IMR-90 (cell line): ENCODE measurements around the gene PLA2G2D.

Source experiments
- CHD1 ChIP-seq: IDR thresholded peaks from 2 replicates; pipeline ENCODE4 v1.6.1; 2012; ENCODE audit warnings: low read depth, low read length, improper control_type of control experiment
- ELK1 ChIP-seq: fragments of 150-350 bp; IDR thresholded peaks from 2 replicates; pipeline ENCODE4 v1.6.1; 2016; ENCODE audit warnings: low read depth, mild to moderate bottlenecking, low read length, moderate library complexity, borderline replicate concordance
- FOS ChIP-seq: fragments of 150-350 bp; IDR thresholded peaks from 2 replicates; pipeline ENCODE4 v1.6.1; 2016; ENCODE audit warnings: low read depth, low read length
- MXI1 ChIP-seq: IDR thresholded peaks from 2 replicates; pipeline ENCODE4 v1.6.1; 2012; ENCODE audit warnings: low read depth, mild to moderate bottlenecking, low read length, moderate library complexity, borderline replicate concordance
- NFE2L2 ChIP-seq: fragments of 150-350 bp; IDR thresholded peaks from 2 replicates; pipeline ENCODE4 v1.6.1; 2016; ENCODE audit warnings: low read depth, mild to moderate bottlenecking, low read length
- POLR2A ChIP-seq: IDR thresholded peaks from 2 replicates; pipeline ENCODE4 v1.6.1; 2012; ENCODE audit warnings: mild to moderate bottlenecking, low read depth, low read length
- RAD21 ChIP-seq: IDR thresholded peaks from 2 replicates; pipeline ENCODE4 v1.6.1; 2012; ENCODE audit warnings: low read length, improper control_type of control experiment
- RCOR1 ChIP-seq: IDR thresholded peaks from 2 replicates; pipeline ENCODE4 v1.6.1; 2012; ENCODE audit warnings: mild to moderate bottlenecking, low read length, improper control_type of control experiment; ENCODE audit not compliant: insufficient replicate concordance
- RFX5 ChIP-seq: IDR thresholded peaks from 2 replicates; pipeline ENCODE4 v1.8.0; 2012; ENCODE audit warnings: low read depth, mild to moderate bottlenecking, low read length, moderate library complexity
- USF2 ChIP-seq: fragments of 150-350 bp; IDR thresholded peaks from 2 replicates; pipeline ENCODE4 v1.6.1; 2017; ENCODE audit warnings: mild to moderate bottlenecking, antibody characterized with exemption, low read length, low read depth
- TF ChIP-seq, protein P1 (sequence below): conservative IDR thresholded peaks from 2 replicates; pipeline ENCODE4 v1.5.1; 2012; ENCODE audit warnings: mild to moderate bottlenecking, low read depth, low read length, improper control_type of control experiment

- TF ChIP-seq POLR2A: no peak
- TF ChIP-seq, protein P1, sequence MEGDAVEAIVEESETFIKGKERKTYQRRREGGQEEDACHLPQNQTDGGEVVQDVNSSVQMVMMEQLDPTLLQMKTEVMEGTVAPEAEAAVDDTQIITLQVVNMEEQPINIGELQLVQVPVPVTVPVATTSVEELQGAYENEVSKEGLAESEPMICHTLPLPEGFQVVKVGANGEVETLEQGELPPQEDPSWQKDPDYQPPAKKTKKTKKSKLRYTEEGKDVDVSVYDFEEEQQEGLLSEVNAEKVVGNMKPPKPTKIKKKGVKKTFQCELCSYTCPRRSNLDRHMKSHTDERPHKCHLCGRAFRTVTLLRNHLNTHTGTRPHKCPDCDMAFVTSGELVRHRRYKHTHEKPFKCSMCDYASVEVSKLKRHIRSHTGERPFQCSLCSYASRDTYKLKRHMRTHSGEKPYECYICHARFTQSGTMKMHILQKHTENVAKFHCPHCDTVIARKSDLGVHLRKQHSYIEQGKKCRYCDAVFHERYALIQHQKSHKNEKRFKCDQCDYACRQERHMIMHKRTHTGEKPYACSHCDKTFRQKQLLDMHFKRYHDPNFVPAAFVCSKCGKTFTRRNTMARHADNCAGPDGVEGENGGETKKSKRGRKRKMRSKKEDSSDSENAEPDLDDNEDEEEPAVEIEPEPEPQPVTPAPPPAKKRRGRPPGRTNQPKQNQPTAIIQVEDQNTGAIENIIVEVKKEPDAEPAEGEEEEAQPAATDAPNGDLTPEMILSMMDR: no peak
- TF ChIP-seq FOS: no peak
- no peak for TF ChIP-seq RAD21
- TF ChIP-seq NFE2L2: no peak
- TF ChIP-seq MXI1: no peak
- no peak for TF ChIP-seq RCOR1
- TF ChIP-seq USF2: no peak
- no peak for TF ChIP-seq CHD1
- no peak for TF ChIP-seq RFX5
- TF ChIP-seq ELK1: no peak
These were observed 1.5 kb upstream of the PLA2G2D start for GRCh38 chr1:20120796-20121195.
